ENCODE results near the gene XIRP1. TPM values are rescaled to one million over a fixed set of nuclear protein-coding genes. Genes with fewer than 3 reads are reported as not detected.

Gene XIRP1
- total RNA-seq, 1 experiment from 2014 or later, result not detected

DNA sequence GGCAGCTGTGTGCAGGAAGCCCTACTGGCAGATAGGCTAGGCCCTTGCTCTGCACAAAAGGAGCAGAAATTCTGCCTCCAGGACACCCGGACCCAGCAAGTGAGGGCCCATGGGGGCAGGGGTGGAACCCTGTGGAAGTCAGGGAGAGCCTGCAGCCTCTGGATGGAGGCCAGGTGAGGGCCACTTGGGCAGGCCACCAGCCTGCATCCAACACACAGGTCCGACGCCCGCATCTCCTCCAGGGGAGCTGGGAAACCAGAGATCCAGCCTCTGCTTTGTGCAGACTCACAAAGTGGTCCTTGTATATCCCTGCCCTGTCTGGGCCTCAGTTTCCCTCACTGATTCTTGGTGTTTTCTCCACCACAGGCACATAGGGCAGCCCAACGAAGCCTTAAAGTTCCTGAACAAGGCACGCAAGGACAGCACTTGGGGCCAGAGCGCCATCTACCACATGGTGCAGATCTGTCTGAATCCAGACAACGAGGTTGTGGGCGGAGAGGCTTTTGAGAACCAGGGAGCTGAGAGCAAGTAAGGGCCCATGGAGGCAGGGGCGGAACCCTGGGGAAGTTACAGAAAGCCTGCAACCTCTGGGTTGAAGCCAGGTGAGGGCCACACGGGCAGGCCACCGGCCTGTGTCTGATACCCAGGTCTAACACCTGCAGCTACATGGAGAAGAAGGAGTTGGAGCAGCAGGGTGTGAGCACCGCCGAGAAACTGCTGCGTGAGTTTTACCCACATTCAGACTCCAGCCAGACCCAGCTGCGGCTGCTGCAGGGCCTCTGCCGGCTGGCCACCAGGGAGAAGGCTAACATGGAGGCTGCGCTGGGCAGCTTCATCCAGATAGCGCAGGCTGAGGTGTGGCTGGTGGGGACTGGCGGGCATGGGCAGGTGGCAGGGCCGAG is 55.6 kb downstream of the XIRP1 start:
- Histone ChIP-seq H2AFZ (ENCODE audit: low read depth, low read length, poor library complexity, severe bottlenecking) (no peak overlapping the region), H3K4me3 (replicated peaks in 1 of 2; ENCODE audit: low read depth in 1 of 2, low read length in 2 of 2) (no peak overlapping the region), H3K4me2 (ENCODE audit: low read length) (no peak overlapping the region), H3K36me3 (ENCODE audit: control insufficient read depth in 1 of 2, insufficient read depth in 2 of 2, low read length in 2 of 2) (no peaks in the 10 kb centered on the region), H3K9ac (ENCODE audit: low read length) (no peak overlapping the region), H3K4me1 (ENCODE audit: control insufficient read depth in 1 of 2, insufficient read depth in 2 of 2, low read length in 2 of 2) (peaks cover 19 to 29% of the 10 kb centered on the region in 2 experiments), H3K9me3 (ENCODE audit: control insufficient read depth in 1 of 2, insufficient read depth in 1 of 2, low read depth in 1 of 2, low read length in 2 of 2) (no peaks in the 10 kb centered on the region), H4K20me1 (ENCODE audit: insufficient read depth) (no peaks in the 10 kb centered on the region), H3K27ac (ENCODE audit: low read depth, low read length) (no peak overlapping the region), H3K27me3 (ENCODE audit: insufficient read depth, low read length) (no peaks in the 10 kb centered on the region), H3K79me2 (ENCODE audit: insufficient read depth, low read length) (no peaks in the 10 kb centered on the region; the same call in 1 of the 2 replicates), H3K9me2 (ENCODE audit: insufficient read depth) (no peaks in the 10 kb centered on the region)
- no TSS peak for BruUV-seq (replicated peaks)
- RAD21 ChIA-PET (ENCODE audit: low non-redundant PET in 1 of 2, low total read pairs in 2 of 2, uncharacterized antibody in 2 of 2, unreplicated experiment in 2 of 2), result no interaction called here
- DNase-seq (ENCODE audit: low read depth, low spot score) (no peak), ATAC-seq (no peak)
- CTCF ChIA-PET, result no interaction called here
- TF ChIP-seq FOSL1 (IDR thresholded peaks at IDR 0.05; ENCODE audit: low read depth) (no peak), POLR2AphosphoS5 (IDR thresholded peaks at IDR 0.05; ENCODE audit: low read depth, low read length) (no peak), CEBPB (IDR thresholded peaks at IDR 0.05; ENCODE audit: low read depth) (no peak), EZH2phosphoT487 (IDR thresholded peaks at IDR 0.05; ENCODE audit: borderline replicate concordance) (no peak), RAD21 (IDR thresholded peaks at IDR 0.05; ENCODE audit: low read depth) (no peak)
- POLR2A ChIA-PET, result no interaction called here
- intact Hi-C loops (cut with micrococcal nuclease), result no loop called here

- no peaks in the 10 kb centered on the region for H4K20me1 ChIP-seq (ENCODE audit: insufficient read depth)
- no peak overlapping the region for H2AFZ ChIP-seq (ENCODE audit: low read depth, low read length, poor library complexity, severe bottlenecking)
- H3K4me3 ChIP-seq (replicated peaks in 1 of 2; ENCODE audit: low read depth in 1 of 2, low read length in 2 of 2), result no peak overlapping the region
- no peak overlapping the region for H3K27ac ChIP-seq (ENCODE audit: low read depth, low read length)
- intact Hi-C loops (cut with micrococcal nuclease), result no loop called here
- H3K79me2 ChIP-seq (ENCODE audit: insufficient read depth, low read length), result no peaks in the 10 kb centered on the region
- no peaks in the 10 kb centered on the region for H3K27me3 ChIP-seq (ENCODE audit: insufficient read depth, low read length)
- no peak overlapping the region for H3K4me2 ChIP-seq (ENCODE audit: low read length)
- no peaks in the 10 kb centered on the region for H3K9me2 ChIP-seq (ENCODE audit: insufficient read depth)
- no peaks in the 10 kb centered on the region for H3K9me3 ChIP-seq (ENCODE audit: control insufficient read depth in 1 of 2, insufficient read depth in 1 of 2, low read depth in 1 of 2, low read length in 2 of 2)
- H3K9ac ChIP-seq (ENCODE audit: low read length), result no peak overlapping the region
- ChIA-PET POLR2A (no interaction called here), RAD21 (ENCODE audit: low non-redundant PET in 1 of 2, low total read pairs in 2 of 2, uncharacterized antibody in 2 of 2, unreplicated experiment in 2 of 2) (no interaction called here), CTCF (no interaction called here)
- H3K36me3 ChIP-seq (ENCODE audit: control insufficient read depth in 1 of 2, insufficient read depth in 2 of 2, low read length in 2 of 2), result no peaks in the 10 kb centered on the region
- no peak for ATAC-seq
- BruUV-seq (replicated peaks), result no TSS peak
- no peak for DNase-seq (ENCODE audit: low read depth, low spot score)
- peaks cover 4 to 14% of the 10 kb centered on the region in 2 experiments for H3K4me1 ChIP-seq (ENCODE audit: control insufficient read depth in 1 of 2, insufficient read depth in 2 of 2, low read length in 2 of 2)
- TF ChIP-seq SP1 (IDR thresholded peaks at IDR 0.05; ENCODE audit: low read depth) (no peak), POLR2A (IDR thresholded peaks at IDR 0.05; ENCODE audit: borderline replicate concordance, extremely low read depth, insufficient read depth, insufficient read length) (no peak), EZH2 (IDR thresholded peaks at IDR 0.05) (no peak), TCF7L2 (IDR thresholded peaks at IDR 0.05; ENCODE audit: borderline replicate concordance, extremely low read depth, insufficient read depth, insufficient read length) (no peak), SIN3A (IDR thresholded peaks at IDR 0.05; ENCODE audit: low read depth) (no peak), CBX3 (IDR thresholded peaks at IDR 0.05; ENCODE audit: low read depth) (no peak), REST (IDR thresholded peaks at IDR 0.05; ENCODE audit: low read depth) (no peak), CEBPB (IDR thresholded peaks at IDR 0.05; ENCODE audit: low read depth) (no peak)
- TF ChIP-seq, protein P1, sequence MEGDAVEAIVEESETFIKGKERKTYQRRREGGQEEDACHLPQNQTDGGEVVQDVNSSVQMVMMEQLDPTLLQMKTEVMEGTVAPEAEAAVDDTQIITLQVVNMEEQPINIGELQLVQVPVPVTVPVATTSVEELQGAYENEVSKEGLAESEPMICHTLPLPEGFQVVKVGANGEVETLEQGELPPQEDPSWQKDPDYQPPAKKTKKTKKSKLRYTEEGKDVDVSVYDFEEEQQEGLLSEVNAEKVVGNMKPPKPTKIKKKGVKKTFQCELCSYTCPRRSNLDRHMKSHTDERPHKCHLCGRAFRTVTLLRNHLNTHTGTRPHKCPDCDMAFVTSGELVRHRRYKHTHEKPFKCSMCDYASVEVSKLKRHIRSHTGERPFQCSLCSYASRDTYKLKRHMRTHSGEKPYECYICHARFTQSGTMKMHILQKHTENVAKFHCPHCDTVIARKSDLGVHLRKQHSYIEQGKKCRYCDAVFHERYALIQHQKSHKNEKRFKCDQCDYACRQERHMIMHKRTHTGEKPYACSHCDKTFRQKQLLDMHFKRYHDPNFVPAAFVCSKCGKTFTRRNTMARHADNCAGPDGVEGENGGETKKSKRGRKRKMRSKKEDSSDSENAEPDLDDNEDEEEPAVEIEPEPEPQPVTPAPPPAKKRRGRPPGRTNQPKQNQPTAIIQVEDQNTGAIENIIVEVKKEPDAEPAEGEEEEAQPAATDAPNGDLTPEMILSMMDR (IDR thresholded peaks at IDR 0.05 in 2 of 3, conservative IDR thresholded peaks at IDR 0.05 in 1 of 3; ENCODE audit: borderline replicate concordance in 1 of 3, insufficient read depth in 1 of 3, low read depth in 2 of 3, low read length in 2 of 3), result no peak
- TF ChIP-seq, protein P2, sequence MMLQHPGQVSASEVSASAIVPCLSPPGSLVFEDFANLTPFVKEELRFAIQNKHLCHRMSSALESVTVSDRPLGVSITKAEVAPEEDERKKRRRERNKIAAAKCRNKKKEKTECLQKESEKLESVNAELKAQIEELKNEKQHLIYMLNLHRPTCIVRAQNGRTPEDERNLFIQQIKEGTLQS (IDR thresholded peaks at IDR 0.05), result no peak
These were observed 57.1 kb downstream of the XIRP1 start for GRCh38 chr3:39135170-39135805.

Measured in HCT116 (cell line).